ENCODE data around the gene NDUFV3.

- TF ChIP-seq CTCF (IDR thresholded peaks at IDR 0.05) (no peak), YY1 (IDR thresholded peaks at IDR 0.05; ENCODE audit: low read depth) (no peak), MAX (IDR thresholded peaks at IDR 0.05; ENCODE audit: low read depth) (no peak), EZH2phosphoT487 (IDR thresholded peaks at IDR 0.05; ENCODE audit: borderline replicate concordance, low read depth) (no peak), EP300 (IDR thresholded peaks at IDR 0.05; ENCODE audit: borderline replicate concordance in 1 of 2, low read depth in 1 of 2, low read length in 1 of 2) (no peak), SMC3 (IDR thresholded peaks at IDR 0.05; ENCODE audit: low read depth, low read length) (no peak), POLR2AphosphoS5 (IDR thresholded peaks at IDR 0.05; ENCODE audit: low read depth, low read length) (no peak), MXI1 (IDR thresholded peaks at IDR 0.05; ENCODE audit: low read depth, low read length) (no peak), NRF1 (IDR thresholded peaks at IDR 0.05; ENCODE audit: low read depth, low read length) (no peak), USF2 (IDR thresholded peaks at IDR 0.05; ENCODE audit: borderline replicate concordance, low read depth, low read length) (no peak), PBX3 (IDR thresholded peaks at IDR 0.05) (no peak), REST (IDR thresholded peaks at IDR 0.05; ENCODE audit: low read depth, low read length) (no peak), ELF1 (IDR thresholded peaks at IDR 0.05) (no peak)
Measured at GRCh38 chr21:42903817-42904216, 10.7 kb downstream of the NDUFV3 start.

Measured in SK-N-SH (cell line).